Colon (tissue), 2 donors: ENCODE measurements around the gene TUBB.
"Not testable (repeated sequence)": the region's sequence is repeated elsewhere in the genome, so short reads cannot be mapped to it uniquely, and the experiment has no call there.

ENCODE experiments used
- FAIRE-seq: peaks from 2 replicates; lab custom pipeline; 2012; peaks lifted over from hg19 to GRCh38; lab: Jason Lieb, UNC
- donor health status: control.
- donor health status: control.

The TUBB gene

GRCh38 chr6:30687659-30688431, 32.3 kb upstream of the TUBB start:
- FAIRE-seq = no peak

- no peak for FAIRE-seq
These were observed 31.6 kb upstream of the TUBB start for GRCh38 chr6:30688569-30688968.

GRCh38 chr6:30689022-30689865, 30.9 kb upstream of the TUBB start:
- FAIRE-seq = no peak

GRCh38 chr6:30689985-30690384, 30.2 kb upstream of the TUBB start:
- FAIRE-seq = no peak

GRCh38 chr6:30690403-30691207, 29.5 kb upstream of the TUBB start, which contains the start of gene NRM:
TSS of gene NRM (minus strand) at chr6:30690984. CDS start at chr6:30690974, 10 bp downstream.
- no peak for FAIRE-seq

- FAIRE-seq = no peak
These were observed 28.8 kb upstream of the TUBB start for GRCh38 chr6:30691208-30691847.

GRCh38 chr6:30696432-30696831, 23.7 kb upstream of the TUBB start:
- FAIRE-seq = no peak

GRCh38 chr6:30700340-30700739, 19.8 kb upstream of the TUBB start:
- FAIRE-seq = no peak

GRCh38 chr6:30703011-30703410, 17.1 kb upstream of the TUBB start:
- no peak for FAIRE-seq

GRCh38 chr6:30703821-30704220, 16.3 kb upstream of the TUBB start:
- no peak for FAIRE-seq

- FAIRE-seq = no peak
These were observed 14.5 kb upstream of the TUBB start for GRCh38 chr6:30705620-30706019.

- FAIRE-seq = no peak
These were observed 12.8 kb upstream of the TUBB start for GRCh38 chr6:30707281-30707850.

GRCh38 chr6:30709101-30709868, 10.9 kb upstream of the TUBB start:
- no peak for FAIRE-seq

GRCh38 chr6:30711758-30712380, 8.3 kb upstream of the TUBB start:
- FAIRE-seq = no peak

- FAIRE-seq = no peak
These were observed 7.7 kb upstream of the TUBB start for GRCh38 chr6:30712441-30712945.

GRCh38 chr6:30714263-30714662, 5.9 kb upstream of the TUBB start:
- no peak for FAIRE-seq

GRCh38 chr6:30716879-30717128, 3.3 kb upstream of the TUBB start:
- FAIRE-seq = no peak

- FAIRE-seq = peak; percentile 65
These were observed 2.9 kb upstream of the TUBB start, which contains the start of gene MDC1 for GRCh38 chr6:30717129-30717844. TSS of gene MDC1 (minus strand) at chr6:30717281. CDS start at chr6:30715175, 2,106 bp downstream.

GRCh38 chr6:30717845-30718720, 2.1 kb upstream of the TUBB start:
- FAIRE-seq = not testable (repeated sequence)
